SIG-M5 treated with dmso at 0.1 percent for 504 hours (cell line): ENCODE measurements around the gene NCF4.

Experiments
- DNase-seq: peaks from one replicate; lab custom pipeline; 2025; ENCODE audit not compliant: unreplicated experiment; lab: John Stamatoyannopoulos, UW

Gene NCF4

GRCh38 chr22:36838119-36839030 is 22.4 kb upstream of the NCF4 start:
- DNase-seq, result no peak

- DNase-seq, result no peak
These were observed 21.3 kb upstream of the NCF4 start for GRCh38 chr22:36839356-36840073.

- DNase-seq, result no peak
These were observed 20.7 kb upstream of the NCF4 start for GRCh38 chr22:36840106-36840505.

GRCh38 chr22:36846271-36846670 is 14.5 kb upstream of the NCF4 start:
- no peak for DNase-seq

GRCh38 chr22:36846949-36847348 is 13.9 kb upstream of the NCF4 start:
- DNase-seq, result no peak

- no peak for DNase-seq
These were observed 10.8 kb upstream of the NCF4 start for GRCh38 chr22:36850056-36850455.

GRCh38 chr22:36850682-36851081 is 10.1 kb upstream of the NCF4 start:
- DNase-seq, result no peak

GRCh38 chr22:36852056-36852973 is 8.5 kb upstream of the NCF4 start:
- no peak for DNase-seq

- peak; percentile 19 for DNase-seq
These were observed 7.3 kb upstream of the NCF4 start for GRCh38 chr22:36853407-36854099.

- DNase-seq, result no peak
These were observed 5.3 kb upstream of the NCF4 start for GRCh38 chr22:36855478-36855877.

GRCh38 chr22:36856121-36856791 is 4.5 kb upstream of the NCF4 start:
- DNase-seq, result peak; percentile 79

GRCh38 chr22:36856792-36857135 is 4.0 kb upstream of the NCF4 start:
- no peak for DNase-seq

- DNase-seq, result no peak
These were observed 2.6 kb upstream of the NCF4 start for GRCh38 chr22:36858156-36858555.

GRCh38 chr22:36858966-36859365 is 1.8 kb upstream of the NCF4 start:
- no peak for DNase-seq

- no peak for DNase-seq
These were observed 789 bp upstream of the NCF4 start for GRCh38 chr22:36860017-36860416.

- no peak for DNase-seq
These were observed 377 bp upstream of the NCF4 start for GRCh38 chr22:36860438-36860820.

- no peak for DNase-seq
These were observed 1.7 kb downstream of the NCF4 start for GRCh38 chr22:36862251-36863242.

GRCh38 chr22:36863281-36863680 is 2.5 kb downstream of the NCF4 start:
- DNase-seq, result no peak

- no peak for DNase-seq
These were observed 3.2 kb downstream of the NCF4 start for GRCh38 chr22:36863979-36864378.
